PC-3 (cell line): ENCODE data around the gene EXOC4. TPM values are rescaled to one million over a fixed set of nuclear protein-coding genes. Genes with fewer than 3 reads are reported as not detected.
"Not testable (repeated sequence)": the region's sequence is repeated elsewhere in the genome, so short reads cannot be mapped to it uniquely, and the experiment has no call there.

Experiments used
- ATAC-seq: fragments of 200-7000 bp; cut with Tn5 transposase; 2 replicates; pipeline ENCODE4 v1.9.1; 2020; ENCODE audit warnings: mild to moderate bottlenecking, moderate library complexity
- BruUV-seq: library from RNA; stranded (reverse); fragments of 400-500 nt; replicated peaks from 2 replicates; lab custom pipeline; 2021; lab: Mats Ljungman, UMichigan
- CTCF ChIA-PET: fragments of 300-600 bp; sonication (Branson Sonifier 250); formaldehyde crosslinking; loops from one replicate; lab custom pipeline; 2022; ENCODE audit warnings: antibody characterized with exemption; lab: Charles Lee
- POLR2A ChIA-PET: fragments of 300-600 bp; sonication (Branson Sonifier 250); formaldehyde crosslinking; loops from one replicate; lab custom pipeline; 2022; ENCODE audit warnings: antibody characterized with exemption; ENCODE audit not compliant: unreplicated experiment; lab: Charles Lee
- DNase-seq: peaks from one replicate; pipeline ENCODE4 v3.0.0-alpha.2; 2015
- H2AFZ ChIP-seq: fragments of 300-600 bp; sonication (generic); 2 replicates; pipeline ENCODE4 v1.6.0; 2016; ENCODE audit warnings: antibody characterized with exemption, low read length
- H3F3A ChIP-seq: fragments of 300-600 bp; sonication (generic); one replicate; pipeline ENCODE4 v1.6.0; 2017; ENCODE audit warnings: antibody characterized with exemption, low read length, control low read depth, mild to moderate bottlenecking; ENCODE audit not compliant: unreplicated experiment
- H3K27ac ChIP-seq: fragments of 300-600 bp; sonication (generic); 2 replicates; pipeline ENCODE4 v1.5.1; 2016; ENCODE audit warnings: mild to moderate bottlenecking, low read length
- H3K27me3 ChIP-seq: fragments of 300-600 bp; sonication (generic); 2 replicates; pipeline ENCODE4 v1.6.1; 2016; ENCODE audit warnings: low read length, mixed read lengths
- H3K36me3 ChIP-seq: fragments of 300-600 bp; sonication (generic); 2 replicates; pipeline ENCODE4 v1.6.1; 2016; ENCODE audit warnings: low read depth, mixed run types, low read length, mixed read lengths
- H3K4me1 ChIP-seq: fragments of 300-600 bp; sonication (generic); 2 replicates; pipeline ENCODE4 v1.5.1; 2016; ENCODE audit warnings: low read length; ENCODE audit not compliant: insufficient read depth
- H3K4me2 ChIP-seq: fragments of 300-600 bp; sonication (generic); 2 replicates; pipeline ENCODE4 v1.6.0; 2016; ENCODE audit warnings: low read length
- H3K4me3 ChIP-seq: fragments of 300-600 bp; sonication (generic); 2 replicates; pipeline ENCODE4 v1.5.1; 2016; ENCODE audit warnings: mild to moderate bottlenecking, low read length, mixed read lengths
- H3K79me2 ChIP-seq: fragments of 300-600 bp; sonication (generic); 2 replicates; pipeline ENCODE4 v1.6.1; 2017; ENCODE audit warnings: low read length, mixed read lengths
- H3K9ac ChIP-seq: fragments of 300-600 bp; sonication (generic); 2 replicates; pipeline ENCODE4 v1.6.0; 2016; ENCODE audit warnings: mild to moderate bottlenecking, low read length
- H3K9me2 ChIP-seq: fragments of 300-600 bp; sonication (generic); replicated peaks from 2 replicates; pipeline ENCODE4 v1.6.1; 2016; ENCODE audit warnings: mixed run types, low read length, mixed read lengths
- H3K9me3 ChIP-seq: fragments of 300-600 bp; sonication (generic); 2 replicates; pipeline ENCODE4 v1.6.1; 2016; ENCODE audit warnings: low read length, mixed read lengths
- H4K20me1 ChIP-seq: fragments of 300-600 bp; sonication (generic); 2 replicates; pipeline ENCODE4 v1.6.1; 2016; ENCODE audit warnings: low read length, mixed read lengths
- CTCF ChIP-seq: fragments of 300-600 bp; sonication (generic); conservative IDR thresholded peaks from 2 replicates; pipeline ENCODE4 v1.5.1; 2017; ENCODE audit warnings: antibody characterized with exemption, low read depth, mild to moderate bottlenecking, low read length
- EZH2 ChIP-seq: fragments of 300-600 bp; sonication (generic); IDR thresholded peaks from one replicate; pipeline ENCODE4 v1.6.1; 2017; ENCODE audit warnings: antibody characterized with exemption, mild to moderate bottlenecking, low read length; ENCODE audit not compliant: unreplicated experiment
- EZH2phosphoT487 ChIP-seq: fragments of 300-600 bp; sonication (generic); IDR thresholded peaks from 2 replicates; pipeline ENCODE4 v1.6.1; 2018; ENCODE audit warnings: mild to moderate bottlenecking, antibody characterized with exemption, low read length, borderline replicate concordance
- intact Hi-C: fragments of 100-400 bp; cut with micrococcal nuclease; formaldehyde crosslinking; loops from 2 replicates; pipeline ENCODE4 v1.9.0; 2023
- total RNA-seq: library from RNA; depleted of rRNA; stranded (reverse); fragments of >200 nt; gene quantifications from 2 replicates; pipeline ENCODE4 v1.2.3, GENCODE V29; 2014

The EXOC4 gene
- total RNA-seq, 1 experiment from 2014 or later: 43.5 TPM

DNA sequence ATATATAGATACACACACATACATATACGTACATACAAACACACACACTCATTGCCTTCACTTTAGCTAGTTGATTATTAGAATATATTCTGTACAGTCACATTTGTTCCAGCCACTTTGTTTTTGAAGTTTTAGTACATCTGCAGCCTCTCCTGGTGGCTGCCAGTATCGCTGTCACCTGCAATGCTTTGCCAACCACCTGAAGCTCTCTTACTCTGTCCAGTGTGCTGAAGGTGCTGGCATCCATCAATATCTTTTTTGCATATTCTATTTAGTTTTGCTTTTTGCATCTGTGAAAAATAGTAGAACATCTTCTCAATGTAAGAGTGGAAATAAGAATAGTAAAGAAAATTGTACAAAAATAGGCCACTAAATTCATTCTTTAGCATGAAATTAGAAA is 388.6 kb downstream of the EXOC4 start:
- no peak overlapping the region for H2AFZ ChIP-seq
- H3K9ac ChIP-seq: no peak overlapping the region
- no peaks in the 10 kb centered on the region for H3K9me3 ChIP-seq
- no peak overlapping the region for H3K4me2 ChIP-seq
- H3K4me3 ChIP-seq: no peak overlapping the region
- H3K4me1 ChIP-seq: peaks cover 2% of the 10 kb centered on the region; the same call in 1 of the 2 replicates
- no peaks in the 10 kb centered on the region for H3K79me2 ChIP-seq
- no peaks in the 10 kb centered on the region for H3K27me3 ChIP-seq
- no TSS peak for BruUV-seq
- ChIA-PET CTCF (interaction anchor here (0.6 kb wide), 1 partner anchor 80 kb away, joined by 3 read pairs; no protein-coding TSS in a partner anchor), POLR2A (no interaction called here)
- H3F3A ChIP-seq: no peaks in the 10 kb centered on the region
- DNase-seq (peak; percentile 19), ATAC-seq (0 out of 2 replicates have a peak, but pooled peaks have one; percentile 43)
- H3K27ac ChIP-seq: no peak overlapping the region
- no peaks in the 10 kb centered on the region for H4K20me1 ChIP-seq
- no peaks in the 10 kb centered on the region for H3K36me3 ChIP-seq
- intact Hi-C loops: loop anchor here (5.0 to 10.0 kb wide), 2 partner anchors 127 to 211 kb away; no protein-coding TSS in a partner anchor
- no peak for TF ChIP-seq EZH2
- TF ChIP-seq CTCF: peak; percentile 46; the same call in 1 of the 2 replicates
- no peak for TF ChIP-seq EZH2phosphoT487
- no peaks in the 10 kb centered on the region for H3K9me2 ChIP-seq

- Histone ChIP-seq H3K27ac (no peak overlapping the region), H3F3A (no peaks in the 10 kb centered on the region), H3K4me3 (no peak overlapping the region), H2AFZ (no peak overlapping the region), H4K20me1 (no peaks in the 10 kb centered on the region), H3K9me3 (no peaks in the 10 kb centered on the region), H3K4me1 (peaks cover 3% of the 10 kb centered on the region; the same call in 1 of the 2 replicates), H3K27me3 (no peaks in the 10 kb centered on the region), H3K9ac (no peak overlapping the region), H3K4me2 (no peak overlapping the region), H3K79me2 (no peaks in the 10 kb centered on the region), H3K9me2 (no peaks in the 10 kb centered on the region), H3K36me3 (no peaks in the 10 kb centered on the region)
- no peak for TF ChIP-seq EZH2phosphoT487
- TF ChIP-seq CTCF: no peak
- TF ChIP-seq EZH2: no peak
- no TSS peak for BruUV-seq
- ATAC-seq (peak; percentile 75), DNase-seq (peak; percentile 51)
- ChIA-PET CTCF (no interaction called here), POLR2A (no interaction called here)
- intact Hi-C loops: loop anchor here (5.0 to 10.0 kb wide), 2 partner anchors 128 to 209 kb away; no protein-coding TSS in a partner anchor
Measured at GRCh38 chr7:133642907-133643306, 390.0 kb downstream of the EXOC4 start.

DNA sequence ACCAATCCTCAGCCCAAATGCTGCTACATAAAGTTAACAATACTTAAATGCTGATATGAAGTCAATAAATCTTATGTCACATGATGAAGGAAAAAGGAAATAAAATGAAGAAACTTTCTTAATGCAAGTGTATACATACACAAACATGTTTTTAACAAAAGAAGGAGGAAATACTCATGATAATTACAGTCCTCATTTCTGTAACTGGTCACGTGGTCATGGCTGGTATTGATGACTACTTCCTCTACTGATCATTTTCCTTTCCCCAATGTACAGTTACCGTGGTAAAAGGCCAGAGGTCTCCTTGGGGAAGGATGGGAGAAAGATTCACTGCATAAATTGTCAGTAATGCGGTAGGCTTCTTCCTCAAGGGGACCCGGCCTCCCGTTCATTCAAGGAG is 390.8 kb downstream of the EXOC4 start:
- CTCF ChIA-PET, H3F3A ChIP-seq, H3K27ac ChIP-seq, H3K4me2 ChIP-seq, H3K9ac ChIP-seq, H3K4me3 ChIP-seq, H3K9me3 ChIP-seq, H3K79me2 ChIP-seq, BruUV-seq, H3K4me1 ChIP-seq, H3K27me3 ChIP-seq, H2AFZ ChIP-seq, DNase-seq, H3K36me3 ChIP-seq, H4K20me1 ChIP-seq, ATAC-seq, POLR2A ChIA-PET, H3K9me2 ChIP-seq: not testable (repeated sequence)
- intact Hi-C loops: loop anchor here (5.0 to 10.0 kb wide), 2 partner anchors 129 to 209 kb away; no protein-coding TSS in a partner anchor
